Tibial nerve (tissue), 4 donors: ENCODE measurements around the gene SORCS3.

ENCODE experiments used
- EP300 ChIP-seq, 2 donors: sonication (generic); formaldehyde crosslinking; IDR thresholded peaks; one replicate each; pipeline ENCODE4 v1.6.1; 2017; ENCODE audit warnings: antibody characterized with exemption in 2 of 2, mild to moderate bottlenecking in 1 of 2
- POLR2A ChIP-seq, 2 donors: fragments of 450-650 bp; IDR thresholded peaks; one replicate each; pipeline ENCODE4 v1.6.1; 2017; ENCODE audit warnings: antibody characterized with exemption in 2 of 2, mild to moderate bottlenecking in 2 of 2, moderate library complexity in 2 of 2
- TF ChIP-seq, protein P1 (sequence below), 5 experiments: fragments of 200-600 bp in 3 of 5; fragments of 450-650 bp in 2 of 5; sonication (generic) in 3 of 5; IDR thresholded peaks; one replicate each; pipeline ENCODE4 v1.5.1; 2016 to 2019; ENCODE audit warnings: antibody characterized with exemption in 5 of 5, mild to moderate bottlenecking in 3 of 5, moderate library complexity in 2 of 5

GRCh38 chr10:104937567-104937966 is 296.5 kb downstream of the SORCS3 start:
- TF ChIP-seq, protein P1, sequence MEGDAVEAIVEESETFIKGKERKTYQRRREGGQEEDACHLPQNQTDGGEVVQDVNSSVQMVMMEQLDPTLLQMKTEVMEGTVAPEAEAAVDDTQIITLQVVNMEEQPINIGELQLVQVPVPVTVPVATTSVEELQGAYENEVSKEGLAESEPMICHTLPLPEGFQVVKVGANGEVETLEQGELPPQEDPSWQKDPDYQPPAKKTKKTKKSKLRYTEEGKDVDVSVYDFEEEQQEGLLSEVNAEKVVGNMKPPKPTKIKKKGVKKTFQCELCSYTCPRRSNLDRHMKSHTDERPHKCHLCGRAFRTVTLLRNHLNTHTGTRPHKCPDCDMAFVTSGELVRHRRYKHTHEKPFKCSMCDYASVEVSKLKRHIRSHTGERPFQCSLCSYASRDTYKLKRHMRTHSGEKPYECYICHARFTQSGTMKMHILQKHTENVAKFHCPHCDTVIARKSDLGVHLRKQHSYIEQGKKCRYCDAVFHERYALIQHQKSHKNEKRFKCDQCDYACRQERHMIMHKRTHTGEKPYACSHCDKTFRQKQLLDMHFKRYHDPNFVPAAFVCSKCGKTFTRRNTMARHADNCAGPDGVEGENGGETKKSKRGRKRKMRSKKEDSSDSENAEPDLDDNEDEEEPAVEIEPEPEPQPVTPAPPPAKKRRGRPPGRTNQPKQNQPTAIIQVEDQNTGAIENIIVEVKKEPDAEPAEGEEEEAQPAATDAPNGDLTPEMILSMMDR (IDR thresholded peaks at IDR 0.05) = no peak
- no peak for TF ChIP-seq EP300 (IDR thresholded peaks at IDR 0.05)
- no peak for TF ChIP-seq POLR2A (IDR thresholded peaks at IDR 0.05)
